22Rv1 (cell line): ENCODE measurements around the gene BAHCC1.

Experiments used
- ZFX ChIP-seq: fragments of 450-650 bp; IDR thresholded peaks from 2 replicates; pipeline ENCODE4 v1.6.1; 2017; ENCODE audit warnings: antibody characterized with exemption, borderline replicate concordance
- TF ChIP-seq, protein P1 (sequence below): fragments of 450-650 bp; IDR thresholded peaks from 2 replicates; pipeline ENCODE4 v1.5.1; 2017; ENCODE audit warnings: mild to moderate bottlenecking

- TF ChIP-seq, protein P1, sequence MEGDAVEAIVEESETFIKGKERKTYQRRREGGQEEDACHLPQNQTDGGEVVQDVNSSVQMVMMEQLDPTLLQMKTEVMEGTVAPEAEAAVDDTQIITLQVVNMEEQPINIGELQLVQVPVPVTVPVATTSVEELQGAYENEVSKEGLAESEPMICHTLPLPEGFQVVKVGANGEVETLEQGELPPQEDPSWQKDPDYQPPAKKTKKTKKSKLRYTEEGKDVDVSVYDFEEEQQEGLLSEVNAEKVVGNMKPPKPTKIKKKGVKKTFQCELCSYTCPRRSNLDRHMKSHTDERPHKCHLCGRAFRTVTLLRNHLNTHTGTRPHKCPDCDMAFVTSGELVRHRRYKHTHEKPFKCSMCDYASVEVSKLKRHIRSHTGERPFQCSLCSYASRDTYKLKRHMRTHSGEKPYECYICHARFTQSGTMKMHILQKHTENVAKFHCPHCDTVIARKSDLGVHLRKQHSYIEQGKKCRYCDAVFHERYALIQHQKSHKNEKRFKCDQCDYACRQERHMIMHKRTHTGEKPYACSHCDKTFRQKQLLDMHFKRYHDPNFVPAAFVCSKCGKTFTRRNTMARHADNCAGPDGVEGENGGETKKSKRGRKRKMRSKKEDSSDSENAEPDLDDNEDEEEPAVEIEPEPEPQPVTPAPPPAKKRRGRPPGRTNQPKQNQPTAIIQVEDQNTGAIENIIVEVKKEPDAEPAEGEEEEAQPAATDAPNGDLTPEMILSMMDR = peak; percentile 74
- TF ChIP-seq ZFX = no peak
Observed at GRCh38 chr17:81440511-81441244, 45.4 kb downstream of the BAHCC1 start.
